ENCODE data around the gene KCNK7.
A peak's percentile ranks its signal among the peaks of the same experiment; 100 is the strongest.
"Not testable (repeated sequence)": the region's sequence is repeated elsewhere in the genome, so short reads cannot be mapped to it uniquely, and the experiment has no call there.

KCNK7 gene, protein sequence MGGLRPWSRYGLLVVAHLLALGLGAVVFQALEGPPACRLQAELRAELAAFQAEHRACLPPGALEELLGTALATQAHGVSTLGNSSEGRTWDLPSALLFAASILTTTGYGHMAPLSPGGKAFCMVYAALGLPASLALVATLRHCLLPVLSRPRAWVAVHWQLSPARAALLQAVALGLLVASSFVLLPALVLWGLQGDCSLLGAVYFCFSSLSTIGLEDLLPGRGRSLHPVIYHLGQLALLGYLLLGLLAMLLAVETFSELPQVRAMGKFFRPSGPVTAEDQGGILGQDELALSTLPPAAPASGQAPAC

DNA sequence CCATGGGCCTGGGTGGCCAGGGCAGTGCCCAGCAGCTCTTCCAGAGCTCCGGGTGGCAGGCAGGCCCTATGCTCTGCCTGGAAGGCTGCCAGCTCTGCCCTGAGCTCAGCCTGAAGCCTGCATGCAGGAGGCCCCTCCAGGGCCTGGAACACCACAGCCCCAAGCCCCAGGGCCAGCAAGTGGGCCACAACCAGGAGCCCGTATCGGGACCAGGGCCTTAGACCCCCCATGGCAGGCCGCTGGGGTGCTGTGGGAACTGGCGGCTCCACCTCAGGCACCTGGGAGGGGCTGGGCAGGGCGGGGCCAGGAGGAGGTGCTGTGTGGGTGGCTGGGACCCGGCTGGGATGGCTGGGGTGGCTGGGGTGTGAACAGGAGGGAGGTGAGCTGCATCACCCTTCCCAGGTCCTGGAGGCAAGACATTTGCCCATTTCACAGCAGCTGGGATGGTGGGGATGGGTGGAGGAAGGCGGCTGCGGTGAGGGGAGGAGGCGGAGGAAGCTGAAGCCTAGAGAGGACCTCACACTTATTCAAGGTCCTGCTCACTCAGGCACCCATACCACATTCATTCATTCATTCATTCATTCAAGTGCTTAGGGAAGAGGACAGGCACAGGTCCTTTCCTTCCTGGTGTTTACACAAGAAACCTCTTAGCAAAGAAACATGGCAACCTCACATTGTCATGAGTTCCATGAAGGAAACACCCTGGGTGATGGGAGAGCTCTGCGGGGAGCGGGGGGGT, at the start of gene KCNK7:
TSS of gene KCNK7 (minus strand) at position 258 of the 739 bp plus-strand sequence. CDS start at position 230, 28 bp downstream.
- no peak for DNase-seq

DNA sequence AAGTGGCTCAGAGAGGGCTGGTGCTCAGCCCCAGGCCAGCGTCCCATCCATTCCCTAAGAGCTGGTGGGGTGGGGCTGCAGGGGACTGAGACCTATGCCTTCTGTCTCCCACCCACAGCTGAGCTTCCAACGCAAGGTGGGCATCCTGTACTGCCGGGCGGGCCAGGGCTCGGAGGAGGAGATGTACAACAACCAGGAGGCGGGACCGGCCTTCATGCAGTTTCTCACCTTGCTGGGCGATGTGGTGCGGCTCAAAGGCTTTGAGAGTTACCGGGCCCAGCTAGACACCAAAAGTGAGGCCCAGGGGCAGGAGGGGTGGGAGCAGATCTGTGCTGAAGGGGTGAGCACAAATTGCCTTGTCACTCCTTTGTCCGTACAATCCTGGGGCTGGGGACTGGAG, 49.2 kb upstream of the KCNK7 start:
- DNase-seq, result no peak

DNA sequence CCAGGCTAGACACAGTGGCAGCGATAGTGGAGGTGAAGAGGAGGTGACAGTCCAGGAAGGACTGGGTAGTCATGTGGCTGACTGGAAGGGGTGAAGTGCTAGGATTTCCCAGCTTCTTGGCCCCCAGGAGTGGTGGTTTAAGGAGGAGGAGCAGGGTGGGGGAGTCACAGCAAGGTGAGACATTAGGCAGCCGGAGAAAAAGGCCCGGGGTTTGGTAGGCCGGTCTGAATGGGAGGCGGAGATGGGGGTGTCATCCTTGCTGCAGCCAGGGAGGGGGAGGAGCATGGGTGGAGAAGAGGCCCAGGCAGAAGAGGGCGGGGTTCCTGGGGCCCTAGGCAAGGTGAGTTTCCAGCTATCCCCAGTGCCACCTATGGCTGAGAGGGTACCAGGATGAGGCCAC, 48.4 kb upstream of the KCNK7 start:
- DNase-seq, result no peak

DNA sequence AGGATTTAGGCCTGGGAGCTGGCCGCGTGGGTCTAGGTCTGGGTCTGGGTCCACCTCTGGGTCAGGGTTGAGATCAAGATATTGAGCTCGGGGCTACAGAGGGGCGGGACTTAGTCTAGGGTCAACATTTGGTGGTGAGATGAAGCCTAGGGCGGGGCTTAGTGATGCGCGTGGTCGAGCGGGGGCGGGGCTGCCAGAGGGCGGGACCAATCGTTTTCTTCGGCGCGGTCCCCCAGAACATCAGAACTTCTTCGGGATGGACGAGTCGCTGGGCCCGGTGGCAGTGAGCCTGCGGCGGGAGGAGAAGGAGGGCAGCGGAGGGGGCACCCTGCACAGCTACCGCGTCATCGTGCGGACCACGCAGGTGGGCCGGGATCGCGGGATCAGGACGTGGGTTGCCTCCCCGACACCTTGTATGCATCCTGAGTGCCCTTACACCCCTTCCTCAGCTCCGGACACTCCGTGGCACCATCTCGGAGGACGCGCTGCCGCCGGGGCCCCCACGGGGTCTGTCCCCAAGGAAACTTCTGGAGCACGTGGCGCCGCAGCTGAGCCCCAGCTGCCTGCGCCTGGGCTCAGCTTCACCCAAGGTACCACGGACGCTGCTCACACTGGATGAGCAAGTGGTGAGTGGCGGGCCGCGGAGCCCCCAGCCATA, 46.5 kb upstream of the KCNK7 start:
- DNase-seq, result no peak

DNA sequence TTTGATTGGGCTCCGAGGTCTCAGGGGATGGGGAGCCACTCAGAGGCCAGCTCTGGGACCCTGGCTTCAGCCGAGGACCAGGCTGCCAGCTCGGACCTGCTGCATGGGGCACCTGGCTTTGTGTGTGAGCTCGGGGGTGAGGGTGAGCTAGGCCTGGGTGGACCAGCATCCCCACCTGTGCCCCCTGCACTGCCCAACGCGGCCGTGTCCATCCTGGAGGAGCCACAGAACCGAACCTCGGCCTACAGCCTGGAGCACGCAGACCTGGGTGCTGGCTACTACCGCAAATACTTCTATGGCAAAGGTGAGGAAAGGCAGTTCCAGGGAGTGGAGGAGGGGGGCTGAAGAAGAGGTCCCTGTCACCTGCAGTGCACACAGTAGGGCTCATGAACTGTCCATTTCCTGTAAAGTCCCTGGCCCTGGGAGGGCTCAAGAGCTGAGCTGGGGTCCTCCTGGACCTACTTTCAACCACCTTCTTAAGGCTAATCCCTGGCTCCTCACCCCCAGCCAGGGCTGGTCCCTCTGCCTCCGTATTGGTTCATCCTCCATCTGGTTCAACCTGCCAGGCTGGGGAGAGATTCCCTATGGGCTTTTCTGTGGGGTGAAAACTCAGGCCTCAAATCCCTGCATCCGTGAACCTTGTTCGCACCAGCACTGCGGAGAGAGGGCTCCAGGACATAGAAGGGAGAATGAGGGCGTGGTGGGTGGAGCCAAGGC, 45.9 kb upstream of the KCNK7 start:
- DNase-seq, result no peak

DNA sequence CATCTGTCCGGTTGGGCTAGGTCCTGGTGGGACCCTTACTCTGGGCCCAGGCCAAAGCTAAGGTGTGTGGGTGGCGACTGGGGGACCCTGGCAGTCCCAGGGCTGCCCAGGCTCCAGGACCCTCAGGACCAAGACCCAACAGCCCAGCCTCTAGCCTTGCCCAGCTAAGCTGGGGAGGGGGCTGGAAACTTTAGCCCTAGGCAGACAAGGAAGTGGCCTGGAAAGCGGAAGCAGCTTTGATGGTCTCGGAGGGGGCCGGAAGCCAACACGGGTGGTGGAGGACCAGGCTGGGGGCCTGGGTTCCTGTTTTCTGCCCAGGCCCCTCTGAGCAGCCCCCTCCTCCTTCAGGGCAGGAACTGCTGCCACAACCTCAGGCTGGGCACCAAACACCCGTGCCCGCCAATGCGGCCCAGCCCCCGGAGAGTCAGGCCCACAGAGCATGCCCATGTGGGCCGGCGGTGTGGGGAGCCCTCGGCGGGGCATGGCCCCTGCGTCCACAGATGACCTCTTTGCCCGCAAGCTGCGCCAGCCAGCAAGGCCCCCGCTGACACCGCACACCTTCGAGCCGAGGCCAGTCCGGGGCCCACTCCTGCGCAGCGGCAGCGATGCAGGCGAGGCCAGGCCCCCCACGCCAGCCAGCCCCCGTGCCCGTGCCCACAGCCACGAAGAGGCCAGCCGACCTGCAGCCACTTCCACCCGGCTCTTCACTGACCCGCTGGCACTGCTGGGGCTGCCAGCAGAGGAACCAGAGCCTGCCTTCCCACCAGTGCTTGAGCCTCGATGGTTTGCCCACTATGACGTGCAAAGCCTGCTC, 45.1 kb upstream of the KCNK7 start:
- DNase-seq, result no peak

DNA sequence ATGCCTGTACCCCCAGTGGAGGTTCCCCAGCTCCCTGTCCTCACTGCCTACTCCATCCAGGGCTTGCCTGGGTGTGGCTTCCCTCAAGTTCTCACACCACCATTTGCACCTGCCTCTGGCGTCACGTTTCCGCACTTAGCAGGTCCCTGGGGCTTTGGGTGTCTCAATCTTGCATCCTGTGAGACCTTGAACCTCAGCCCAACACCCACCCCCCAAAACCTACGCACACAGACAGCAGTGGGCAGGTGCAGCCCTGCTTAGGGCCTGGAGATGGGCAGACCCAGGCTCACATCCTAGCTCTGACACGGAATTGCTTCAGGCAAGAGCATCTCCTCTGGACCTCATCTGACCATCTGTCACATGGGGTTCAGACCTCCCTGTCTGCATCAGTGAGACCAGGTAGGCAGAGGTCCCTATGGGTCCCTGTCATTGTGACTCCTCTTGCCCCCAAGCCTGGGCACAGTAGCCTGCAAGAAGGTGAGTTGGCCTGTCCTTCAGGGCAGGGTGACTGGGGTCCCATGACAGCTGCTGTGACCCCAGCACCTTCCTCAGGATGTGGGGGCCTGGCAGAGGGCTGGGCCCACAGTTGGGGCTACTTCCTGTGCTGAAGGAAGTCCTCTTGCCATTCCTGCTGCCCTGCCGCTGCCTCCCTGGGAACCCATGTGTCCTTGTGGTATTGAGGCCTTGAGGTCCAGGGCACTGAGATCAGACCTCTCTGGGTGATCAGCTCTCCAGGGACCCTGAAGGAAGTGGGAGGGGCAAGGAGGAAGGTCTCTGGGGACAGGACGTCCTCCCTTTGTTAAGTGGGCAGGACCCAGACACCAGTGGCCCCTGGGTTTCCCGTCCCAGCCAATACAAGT, 44.3 kb upstream of the KCNK7 start:
- DNase-seq, result no peak

DNA sequence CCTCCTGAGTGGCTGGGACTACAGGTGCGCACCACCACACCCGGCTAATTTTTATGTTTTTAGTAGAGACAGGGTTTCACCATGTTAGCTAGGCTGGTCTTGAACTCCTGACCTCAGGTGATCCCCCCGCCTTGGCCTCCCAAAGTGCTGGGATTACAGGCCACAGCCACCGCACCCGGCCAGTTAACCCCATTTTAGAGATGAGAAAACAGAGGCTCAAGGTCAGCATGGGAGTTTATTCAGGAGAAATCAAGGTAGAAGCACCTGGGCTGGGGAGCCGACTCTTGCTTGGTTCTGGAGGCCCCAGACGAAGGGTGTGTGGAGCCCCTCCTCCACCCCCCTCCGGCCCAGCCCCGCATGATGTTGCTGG, 43.6 kb upstream of the KCNK7 start:
- not testable (repeated sequence) for DNase-seq

DNA sequence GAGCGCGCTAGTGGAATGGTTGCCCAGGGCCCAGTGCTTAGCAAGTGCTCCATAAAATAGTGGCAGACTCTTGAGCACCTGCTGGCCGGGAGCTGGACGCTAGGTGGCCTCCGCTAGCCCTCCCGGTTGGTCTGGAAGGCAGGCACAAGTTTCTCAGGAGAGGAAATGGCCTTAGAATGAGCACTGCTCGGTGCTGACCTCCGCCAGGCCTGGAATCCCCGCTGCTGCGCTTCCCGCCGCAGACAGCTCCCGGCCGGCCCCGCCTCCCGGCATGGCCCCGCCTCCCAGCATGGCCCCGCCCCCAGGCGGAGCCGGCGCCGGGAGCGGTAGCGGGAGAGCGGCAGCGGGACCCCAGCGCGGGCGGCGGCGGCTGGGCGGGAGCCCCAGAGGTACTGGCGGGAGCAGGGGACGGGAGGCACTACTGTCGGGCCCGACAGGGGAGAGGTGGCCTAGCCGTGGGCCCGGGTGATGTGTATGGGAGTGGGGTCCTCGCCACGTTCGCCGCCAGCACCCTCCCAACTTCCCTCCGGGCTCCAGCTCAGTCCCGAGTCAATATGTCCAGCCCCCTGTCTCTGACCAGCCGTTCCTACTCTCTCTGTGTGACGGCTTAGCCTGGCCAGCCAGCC, 42.3 kb upstream of the KCNK7 start, which contains the start of gene SIPA1:
TSS of gene SIPA1 (plus strand) at position 308 of the 626 bp plus-strand sequence. CDS start 2,821 bp downstream, outside the sequence.
- peak; percentile 72 for DNase-seq

DNA sequence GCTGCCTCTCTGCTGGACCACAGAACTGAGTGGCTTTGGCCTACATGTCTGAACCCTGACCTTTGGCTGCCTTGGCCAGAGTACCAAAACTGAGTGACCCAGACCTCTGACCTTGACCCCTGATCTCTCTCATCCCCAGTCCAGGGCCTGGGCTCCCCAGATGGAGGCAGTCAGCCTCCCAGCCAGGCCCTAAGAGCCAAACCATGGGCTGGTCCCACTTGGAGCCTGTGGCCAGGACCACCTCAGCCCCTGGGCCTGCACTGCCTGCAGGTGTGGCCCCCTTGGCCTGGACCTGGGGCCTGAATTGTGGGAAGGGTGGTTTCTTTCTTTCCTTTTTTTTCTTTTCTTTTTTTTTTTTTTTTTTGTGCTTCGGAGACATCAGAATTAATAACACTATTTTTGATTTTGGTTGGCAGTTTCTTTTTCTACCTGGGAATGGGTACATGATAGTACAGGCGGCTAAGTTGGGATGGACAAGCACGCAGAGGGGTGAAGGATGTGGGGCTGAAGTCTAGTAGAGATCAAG, 41.5 kb upstream of the KCNK7 start:
- DNase-seq, result no peak

DNA sequence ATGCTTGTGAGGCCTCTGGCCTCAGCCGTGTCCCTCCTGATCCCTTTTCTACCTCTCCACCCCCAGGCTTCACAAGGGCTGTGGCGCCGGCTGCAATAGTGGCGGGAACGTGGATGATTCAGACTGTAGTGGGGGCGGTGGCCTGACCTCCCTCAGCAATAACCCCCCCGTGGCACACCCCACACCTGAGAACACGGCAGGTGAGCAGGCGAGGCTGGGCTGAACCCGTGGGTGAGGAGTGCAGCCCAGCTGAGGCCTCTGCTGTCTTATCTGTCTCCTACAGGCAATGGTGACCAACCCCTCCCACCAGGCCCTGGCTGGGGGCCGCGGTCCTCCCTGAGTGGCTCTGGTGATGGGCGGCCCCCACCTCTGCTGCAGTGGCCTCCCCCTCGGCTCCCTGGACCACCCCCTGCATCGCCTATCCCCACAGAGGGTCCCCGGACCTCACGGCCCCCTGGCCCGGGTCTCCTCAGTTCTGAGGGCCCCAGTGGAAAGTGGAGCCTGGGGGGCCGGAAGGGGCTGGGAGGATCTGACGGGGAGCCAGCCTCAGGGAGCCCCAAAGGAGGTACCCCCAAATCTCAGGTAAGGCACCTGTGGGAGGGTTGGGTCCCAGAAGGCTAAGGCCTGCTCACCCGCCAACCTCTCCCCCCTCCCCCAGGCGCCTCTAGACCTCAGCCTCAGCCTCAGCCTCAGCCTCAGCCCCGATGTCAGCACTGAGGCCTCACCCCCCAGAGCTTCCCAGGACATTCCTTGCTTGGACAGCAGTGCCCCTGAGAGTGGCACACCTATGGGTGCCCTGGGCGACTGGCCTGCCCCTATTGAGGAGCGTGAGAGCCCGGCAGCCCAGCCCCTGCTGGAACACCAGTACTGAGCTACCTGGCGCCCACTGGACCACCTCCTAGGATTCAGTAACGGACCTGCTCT, 40.8 kb upstream of the KCNK7 start:
- no peak for DNase-seq

DNA sequence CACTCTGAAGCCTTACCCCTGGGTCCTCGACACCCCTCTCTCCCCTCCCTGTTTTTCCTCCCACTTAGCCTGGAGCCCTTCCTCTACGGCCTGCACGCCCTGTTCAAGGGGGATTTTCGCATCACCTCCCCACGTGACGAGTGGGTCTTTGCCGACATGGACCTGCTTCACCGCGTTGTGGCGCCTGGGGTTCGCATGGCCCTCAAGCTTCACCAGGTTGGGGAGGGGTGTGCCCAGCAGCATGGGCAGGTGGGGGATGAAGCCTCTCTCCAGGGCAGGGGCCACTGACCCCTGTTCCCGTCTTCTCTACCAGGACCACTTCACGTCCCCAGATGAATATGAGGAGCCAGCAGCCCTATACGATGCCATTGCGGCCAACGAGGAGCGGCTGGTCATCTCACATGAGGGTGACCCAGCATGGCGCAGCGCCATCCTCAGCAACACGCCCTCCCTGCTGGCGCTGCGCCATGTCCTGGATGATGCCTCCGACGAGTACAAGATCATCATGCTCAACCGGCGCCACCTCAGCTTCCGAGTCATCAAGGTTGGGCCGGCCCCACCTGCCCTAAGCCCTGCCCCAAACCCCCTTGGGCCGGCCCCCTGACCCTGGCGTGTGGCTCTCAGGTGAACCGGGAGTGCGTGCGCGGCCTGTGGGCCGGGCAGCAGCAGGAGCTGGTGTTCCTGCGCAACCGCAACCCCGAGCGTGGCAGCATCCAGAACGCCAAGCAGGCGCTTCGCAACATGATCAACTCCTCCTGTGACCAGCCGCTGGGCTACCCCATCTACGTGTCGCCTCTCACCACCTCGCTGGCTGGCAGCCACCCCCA, 39.5 kb upstream of the KCNK7 start:
- DNase-seq, result no peak

DNA sequence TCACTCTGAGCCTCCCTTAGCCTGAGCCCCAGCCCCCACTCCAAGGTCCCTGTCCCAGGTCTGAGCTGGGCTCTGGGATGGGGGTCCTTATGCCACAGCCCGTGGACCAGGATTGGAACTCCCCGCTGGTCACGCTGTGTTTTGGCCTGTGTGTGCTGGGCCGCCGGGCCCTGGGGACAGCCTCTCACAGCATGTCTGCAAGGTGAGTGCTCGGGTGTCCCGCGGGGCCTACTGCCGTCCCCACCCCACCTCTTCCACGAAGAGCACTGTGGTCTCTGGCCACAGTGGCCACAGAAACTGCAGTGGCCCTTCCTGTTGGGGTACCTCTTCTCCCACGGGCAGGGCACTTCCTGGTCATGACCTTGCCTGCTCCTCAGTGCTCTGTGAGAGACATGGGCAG, 38.8 kb upstream of the KCNK7 start:
- DNase-seq, result no peak

DNA sequence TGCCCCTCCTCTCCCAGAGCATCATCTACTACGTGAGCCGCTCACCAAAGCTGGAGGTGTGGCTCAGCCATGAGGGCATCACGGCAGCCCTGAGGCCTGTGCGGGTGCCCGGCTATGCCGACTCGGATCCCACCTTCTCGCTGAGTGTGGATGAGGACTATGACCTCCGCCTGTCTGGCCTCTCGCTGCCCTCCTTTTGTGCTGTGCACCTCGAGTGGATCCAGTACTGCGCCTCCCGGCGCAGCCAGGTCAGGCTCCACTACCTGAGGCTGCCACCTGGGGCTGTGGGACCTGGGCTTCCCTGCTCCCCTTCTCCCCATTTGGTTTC, 38.5 kb upstream of the KCNK7 start:
- no peak for DNase-seq

DNA sequence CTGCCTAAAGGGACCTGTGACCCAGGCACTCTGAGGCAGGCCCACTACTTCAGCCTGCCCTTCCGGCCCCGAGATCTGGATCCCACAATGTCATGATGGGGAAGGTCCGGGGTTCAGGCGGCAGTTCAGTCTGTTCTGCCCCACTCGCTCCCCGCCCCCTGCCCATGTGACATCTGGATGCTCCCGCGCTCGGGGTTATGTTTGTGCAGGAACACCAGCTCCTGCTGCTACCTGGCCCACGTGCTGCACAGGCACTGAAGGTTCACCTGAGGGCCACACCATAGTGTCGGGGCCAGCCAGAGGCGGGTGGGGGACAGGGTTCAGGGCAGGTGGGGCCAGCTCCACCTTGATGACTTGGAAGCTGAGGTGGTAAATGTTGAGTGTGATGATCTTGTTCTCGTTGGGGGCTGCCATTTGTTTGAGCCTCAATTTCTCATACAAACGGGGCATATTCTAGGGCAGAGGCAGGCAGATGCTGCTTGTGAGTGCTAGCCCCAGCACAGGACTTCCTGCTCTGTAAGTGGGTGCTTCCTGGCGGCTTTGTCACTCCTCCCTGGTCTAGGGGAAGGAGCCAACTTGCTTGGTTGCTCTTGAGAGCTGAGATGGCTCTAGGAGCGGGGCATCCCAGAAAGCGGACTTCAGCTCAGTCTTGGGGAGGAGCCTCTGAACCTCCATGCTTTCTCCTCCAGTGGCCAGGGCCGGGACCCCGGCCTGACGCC, 37.9 kb upstream of the KCNK7 start:
- DNase-seq, result no peak

DNA sequence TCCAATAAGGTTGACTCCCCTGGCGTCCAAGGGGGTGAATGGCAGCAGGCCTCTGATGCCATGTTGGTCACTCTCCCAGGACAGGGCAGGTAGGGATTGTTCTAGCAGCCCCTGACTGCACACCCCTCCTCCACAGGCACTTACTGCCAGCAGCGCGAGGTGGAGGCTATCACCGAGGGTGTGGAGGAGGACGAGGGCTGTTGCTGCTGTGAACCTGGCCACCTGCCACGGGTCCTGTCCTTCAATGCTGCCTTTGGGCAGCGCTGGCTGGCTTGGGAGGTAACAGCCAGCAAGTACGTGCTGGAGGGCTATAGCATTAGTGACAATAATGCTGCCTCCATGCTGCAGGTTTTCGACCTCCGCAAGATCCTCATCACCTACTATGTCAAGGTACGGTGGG, 34.6 kb upstream of the KCNK7 start:
- DNase-seq, result no peak

DNA sequence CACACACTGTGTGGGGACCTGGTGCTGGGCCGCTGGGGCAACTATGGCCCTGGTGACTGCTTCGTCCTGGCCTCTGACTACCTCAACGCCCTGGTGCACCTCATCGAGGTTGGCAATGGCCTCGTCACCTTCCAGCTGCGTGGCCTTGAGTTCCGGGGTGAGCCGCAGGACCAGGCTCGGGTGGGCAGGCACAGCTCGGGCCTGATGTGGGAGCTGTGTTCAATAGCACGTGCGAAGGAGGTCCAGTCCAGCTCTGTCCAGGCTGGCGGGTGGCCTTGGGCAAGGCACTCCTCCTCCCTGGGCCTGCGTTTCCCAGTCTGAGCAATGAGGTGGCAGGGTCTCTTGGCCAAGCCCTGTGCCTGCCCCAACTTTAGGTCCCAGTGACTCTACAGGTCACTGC, 34.0 kb upstream of the KCNK7 start:
- DNase-seq, result no peak

DNA sequence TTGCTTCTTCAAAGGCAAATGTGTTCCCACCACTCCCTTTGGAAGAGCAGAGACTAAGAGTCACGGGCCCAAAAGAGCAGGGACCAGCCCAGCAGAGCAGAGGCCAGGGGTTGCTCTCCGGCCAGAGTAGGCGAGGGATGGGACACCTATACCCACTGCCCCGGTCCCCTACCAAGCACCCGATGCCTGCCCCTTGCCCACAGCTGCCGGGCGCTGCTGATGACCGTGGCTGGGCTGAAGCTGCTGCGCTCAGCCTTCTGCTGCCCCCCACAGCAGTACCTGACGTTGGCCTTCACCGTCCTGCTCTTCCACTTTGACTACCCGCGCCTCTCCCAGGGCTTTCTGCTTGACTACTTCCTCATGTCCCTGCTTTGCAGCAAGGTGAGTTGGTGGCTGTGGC, 31.6 kb upstream of the KCNK7 start:
- DNase-seq, result no peak

All from T1000 (cell line).